NCI-H2196 (cell line): ENCODE measurements around the gene OXSR1.
"Not testable (repeated sequence)": the region's sequence is repeated elsewhere in the genome, so short reads cannot be mapped to it uniquely, and the experiment has no call there.

Experiments
- DNase-seq: peaks from one replicate; lab custom pipeline; 2025; ENCODE audit not compliant: unreplicated experiment; lab: John Stamatoyannopoulos, UW

Gene OXSR1

DNA sequence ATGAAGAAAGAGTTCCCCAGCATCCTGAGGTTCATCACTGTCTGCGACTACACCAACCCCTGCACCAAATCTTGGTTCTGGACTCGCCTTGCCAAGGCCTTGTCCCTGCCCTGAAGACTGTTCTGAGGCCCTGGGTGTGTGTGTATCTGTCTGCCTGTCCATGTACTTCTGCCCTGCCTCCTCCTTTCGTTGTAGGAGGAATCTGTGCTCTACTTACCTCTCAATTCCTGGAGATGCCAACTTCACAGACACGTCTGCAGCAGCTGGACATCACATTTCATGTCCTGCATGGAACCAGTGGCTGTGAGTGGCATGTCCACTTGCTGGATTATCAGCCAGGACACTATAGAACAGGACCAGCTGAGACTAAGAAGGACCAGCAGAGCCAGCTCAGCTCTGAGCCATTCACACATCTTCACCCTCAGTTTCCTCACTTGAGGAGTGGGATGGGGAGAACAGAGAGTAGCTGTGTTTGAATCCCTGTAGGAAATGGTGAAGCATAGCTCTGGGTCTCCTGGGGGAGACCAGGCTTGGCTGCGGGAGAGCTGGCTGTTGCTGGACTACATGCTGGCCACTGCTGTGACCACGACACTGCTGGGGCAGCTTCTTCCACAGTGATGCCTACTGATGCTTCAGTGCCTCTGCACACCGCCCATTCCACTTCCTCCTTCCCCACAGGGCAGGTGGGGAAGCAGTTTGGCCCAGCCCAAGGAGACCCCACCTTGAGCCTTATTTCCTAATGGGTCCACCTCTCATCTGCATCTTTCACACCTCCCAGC, 24.0 kb upstream of the OXSR1 start:
- DNase-seq: no peak

DNA sequence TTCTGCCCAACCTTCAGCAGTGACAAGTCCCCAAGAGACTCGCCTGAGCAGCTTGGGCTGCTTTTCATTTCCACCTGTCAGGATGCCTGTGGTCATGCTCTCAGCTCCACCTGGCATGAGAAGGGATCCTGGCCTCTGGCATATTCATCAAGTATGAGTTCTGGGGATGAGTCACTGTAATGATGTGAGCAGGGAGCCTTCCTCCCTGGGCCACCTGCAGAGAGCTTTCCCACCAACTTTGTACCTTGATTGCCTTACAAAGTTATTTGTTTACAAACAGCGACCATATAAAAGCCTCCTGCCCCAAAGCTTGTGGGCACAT, 23.4 kb upstream of the OXSR1 start:
- DNase-seq: no peak

GRCh38 chr3:38142959-38143358, 22.4 kb upstream of the OXSR1 start:
- DNase-seq: no peak

DNA sequence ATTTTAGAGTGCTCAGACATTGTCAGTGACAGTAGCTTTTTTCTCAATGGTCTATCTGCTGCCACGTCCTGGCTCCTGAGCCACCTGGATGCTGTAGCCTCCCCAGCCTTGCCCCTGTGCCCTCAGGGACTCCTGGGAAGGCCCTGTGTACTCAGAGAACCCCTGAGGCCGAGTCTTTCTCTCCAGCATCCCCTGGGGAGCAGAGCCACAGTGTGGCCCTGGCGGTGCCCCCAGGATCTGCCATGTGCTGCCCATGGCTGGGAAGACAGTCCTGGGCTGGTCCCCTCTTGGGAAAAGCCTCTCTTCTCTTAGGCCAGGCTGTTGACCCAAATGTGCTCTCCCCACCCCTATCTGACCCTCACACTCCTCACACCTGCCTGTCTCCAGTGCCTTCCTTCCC, 21.8 kb upstream of the OXSR1 start:
- no peak for DNase-seq

DNA sequence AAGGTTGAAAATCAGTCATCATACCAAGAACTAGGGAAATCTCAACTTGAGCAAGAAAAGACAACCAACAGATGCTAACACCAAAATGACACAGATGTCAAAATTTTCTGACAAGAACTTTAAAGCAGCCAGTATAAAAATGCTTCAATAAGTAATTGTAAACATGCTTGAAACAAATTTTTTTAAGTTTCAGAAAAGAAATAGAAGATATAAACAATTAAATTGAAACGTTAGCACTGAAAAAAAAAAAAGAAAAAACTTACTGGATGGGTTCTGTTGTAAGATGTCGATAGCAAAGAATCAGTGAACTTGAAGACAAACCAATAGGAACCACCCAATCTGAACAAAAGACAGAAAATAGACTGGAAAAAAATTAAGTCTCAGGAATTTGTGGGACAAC, 18.8 kb upstream of the OXSR1 start:
- DNase-seq: no peak

DNA sequence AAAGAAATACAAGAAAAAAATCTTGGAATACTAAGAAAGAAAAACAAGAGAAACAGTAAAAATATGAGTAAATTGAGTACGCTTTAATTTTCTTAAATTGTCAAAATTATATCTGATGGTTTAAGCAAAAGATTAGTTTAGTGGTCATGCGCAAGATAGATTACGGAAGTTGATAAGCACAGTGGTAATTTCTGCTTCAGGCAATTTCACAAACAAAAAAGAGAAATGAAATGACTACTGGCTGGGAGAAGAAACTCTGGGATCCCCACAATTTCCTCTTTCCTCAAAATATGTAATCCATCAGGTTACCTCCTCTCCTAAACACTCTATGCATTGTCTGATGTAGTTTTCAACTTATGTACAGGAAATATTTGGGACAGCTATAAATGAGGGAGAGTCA, 17.9 kb upstream of the OXSR1 start:
- DNase-seq: no peak

GRCh38 chr3:38148311-38148882, 16.9 kb upstream of the OXSR1 start:
- no peak for DNase-seq

DNA sequence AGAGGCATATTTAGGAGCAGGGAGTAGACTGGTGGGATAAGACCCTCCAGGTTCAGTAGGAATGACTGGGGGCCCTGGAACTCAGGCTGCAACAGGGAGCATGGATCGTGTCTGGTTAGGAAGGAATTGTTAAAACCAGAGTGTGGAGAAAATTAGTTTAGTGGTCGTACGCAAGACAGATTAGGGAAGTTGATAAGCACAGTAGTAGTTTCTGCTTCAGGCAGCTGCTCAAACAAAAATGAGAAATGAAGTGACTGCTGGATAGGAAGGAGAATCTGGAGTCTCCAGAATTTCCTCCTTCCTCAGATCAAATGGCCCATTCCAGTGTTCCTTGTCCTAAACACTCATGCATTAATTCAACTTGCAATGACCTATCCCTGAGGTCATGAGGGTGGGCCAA, 15.6 kb upstream of the OXSR1 start:
- no peak for DNase-seq

- DNase-seq: no peak
These were observed 14.4 kb upstream of the OXSR1 start for GRCh38 chr3:38150780-38151528.

- no peak for DNase-seq
These were observed 13.6 kb upstream of the OXSR1 start for GRCh38 chr3:38151667-38152265.

GRCh38 chr3:38152609-38153008, 12.7 kb upstream of the OXSR1 start:
- no peak for DNase-seq

GRCh38 chr3:38153221-38153620, 12.1 kb upstream of the OXSR1 start:
- no peak for DNase-seq

- DNase-seq: no peak
These were observed 11.3 kb upstream of the OXSR1 start for GRCh38 chr3:38154033-38154494.

DNA sequence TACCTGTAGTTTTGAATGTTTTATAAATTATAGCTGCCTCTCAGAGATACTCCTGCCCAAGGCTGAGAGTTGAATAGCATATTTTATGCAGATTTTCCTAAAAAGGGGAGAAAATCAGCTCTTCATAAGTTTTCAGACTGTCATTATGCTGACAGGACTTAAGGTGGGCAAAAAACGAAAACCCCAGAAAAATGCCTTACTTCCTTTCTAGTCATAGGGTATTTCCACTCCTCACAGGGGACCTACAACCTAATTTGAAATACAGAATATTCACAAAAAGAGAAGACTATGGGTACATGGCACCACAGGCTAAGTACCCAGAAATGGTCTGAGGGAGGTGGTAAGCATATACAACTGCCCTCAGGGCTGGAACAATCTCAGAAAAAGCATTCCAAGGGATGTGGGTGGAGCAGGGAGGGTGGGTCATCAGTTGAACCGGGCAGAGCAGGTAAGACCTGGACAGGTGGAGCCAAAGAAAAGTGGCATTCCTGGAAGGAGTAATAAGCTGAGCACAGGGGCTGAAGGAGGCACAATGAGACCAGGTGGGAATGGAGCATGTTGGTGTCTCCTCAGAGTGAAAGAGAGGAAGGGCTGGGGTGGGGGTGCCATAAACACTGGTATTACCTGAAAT, 10.6 kb upstream of the OXSR1 start:
- DNase-seq: no peak

DNA sequence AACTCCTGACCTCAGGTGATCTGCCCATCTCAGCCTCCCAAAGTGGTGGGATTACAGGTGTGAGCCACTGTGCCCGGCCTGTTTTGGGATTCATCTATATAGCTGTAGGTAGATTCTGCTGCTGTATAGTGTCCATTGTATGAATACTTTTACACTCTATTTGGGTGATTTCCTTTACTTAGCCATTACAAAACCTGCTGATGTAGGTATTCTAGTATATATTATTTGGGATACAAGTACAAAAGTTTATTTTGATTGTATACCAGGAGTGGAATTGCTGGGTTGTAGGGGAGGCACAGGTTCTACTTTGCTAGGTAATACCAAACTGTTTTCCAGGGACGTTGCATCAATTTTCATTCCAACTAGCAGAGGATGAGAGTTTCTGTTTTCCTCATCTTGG, 9.5 kb upstream of the OXSR1 start:
- DNase-seq: no peak

- DNase-seq: no peak
These were observed 8.2 kb upstream of the OXSR1 start for GRCh38 chr3:38157117-38157516.

DNA sequence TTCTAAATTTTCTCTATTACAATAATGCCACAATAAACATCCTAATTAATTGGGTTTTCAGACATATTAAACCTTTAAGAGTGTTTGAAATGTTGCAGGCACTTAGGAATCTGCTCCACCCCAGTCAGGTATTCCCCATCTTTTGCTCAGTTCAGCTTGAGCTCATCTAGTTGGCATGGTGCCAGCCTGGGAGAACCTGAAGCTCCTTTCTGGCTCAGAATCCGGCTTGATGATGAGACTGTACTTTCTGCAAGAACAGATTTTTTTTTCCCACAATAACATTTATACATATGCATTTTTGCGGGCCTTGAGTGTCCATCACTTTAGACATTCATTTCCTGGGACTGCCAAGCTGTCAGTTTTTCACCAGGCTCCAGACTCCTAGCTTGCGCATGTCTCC, 7.7 kb upstream of the OXSR1 start:
- peak; percentile 3 for DNase-seq

DNA sequence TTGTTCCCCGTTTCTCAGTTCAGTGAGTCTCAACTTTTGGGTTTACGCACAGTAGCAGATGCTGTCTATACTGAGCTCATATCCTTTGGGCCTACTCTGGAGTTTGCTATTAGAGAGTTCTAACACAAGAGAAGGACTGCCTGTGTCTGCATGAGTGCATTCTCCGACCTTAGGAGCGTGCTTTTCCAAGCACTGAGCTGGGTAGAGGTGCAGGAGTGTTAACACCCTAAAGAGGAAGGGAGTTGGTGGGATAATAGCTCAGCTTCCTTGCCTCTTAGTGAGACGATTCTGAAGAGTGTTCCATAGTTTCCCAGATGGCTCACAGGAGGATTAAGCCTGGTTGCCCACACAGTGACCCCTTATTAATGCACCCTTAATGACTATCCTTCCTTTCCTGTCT, 6.9 kb upstream of the OXSR1 start:
- DNase-seq: no peak

DNA sequence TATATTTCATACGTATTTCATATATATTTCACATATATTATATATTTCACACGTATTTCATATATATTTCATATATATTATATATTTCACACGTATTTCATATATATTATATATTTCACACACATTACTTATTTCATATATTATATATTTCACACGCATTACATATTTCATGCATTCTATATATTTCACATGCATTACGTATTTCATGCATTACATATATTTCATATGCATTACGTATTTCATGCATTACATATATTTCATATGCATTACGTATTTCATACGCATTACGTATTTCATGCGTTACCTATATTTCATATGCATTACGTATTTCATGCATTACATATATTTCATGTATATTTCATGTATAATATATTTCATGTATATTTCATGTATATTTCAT, 4.6 kb upstream of the OXSR1 start:
- DNase-seq: not testable (repeated sequence)

DNA sequence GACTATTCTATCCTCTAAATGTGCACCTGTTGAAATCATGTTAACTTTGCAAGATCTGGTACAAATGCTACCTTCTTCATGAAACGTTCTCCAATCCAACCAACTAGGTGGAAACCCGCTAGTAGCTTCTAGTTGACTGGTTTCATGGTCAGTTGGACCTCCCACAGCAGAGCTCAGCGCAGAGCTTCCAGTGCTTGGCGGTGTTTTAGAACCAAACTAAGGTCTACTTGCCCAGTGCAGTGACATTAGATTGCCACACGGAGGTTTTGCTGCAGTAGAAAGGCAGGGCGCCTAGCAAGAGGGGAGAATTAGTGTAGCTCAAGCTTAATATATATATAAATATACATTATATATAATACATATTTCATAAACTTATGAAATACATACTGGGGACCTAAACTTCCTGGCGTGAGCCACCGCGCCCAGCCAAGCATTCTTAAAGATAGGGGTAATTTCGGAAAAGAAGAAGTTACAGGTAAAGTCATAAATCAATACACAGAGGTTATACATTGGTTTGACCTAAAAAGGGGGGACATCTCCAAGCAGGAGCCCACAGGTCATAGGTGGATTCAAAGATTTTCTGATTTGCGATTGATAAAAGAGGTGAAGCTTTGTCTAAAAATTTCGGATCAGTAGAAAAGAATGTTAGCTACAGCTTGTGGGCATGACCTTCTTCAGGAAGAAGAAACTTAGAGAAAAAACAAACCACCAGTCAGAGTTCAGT, 2.1 kb upstream of the OXSR1 start:
- DNase-seq: no peak
